Measurements from ENCODE around the gene KLHL29.

Gene KLHL29

DNA sequence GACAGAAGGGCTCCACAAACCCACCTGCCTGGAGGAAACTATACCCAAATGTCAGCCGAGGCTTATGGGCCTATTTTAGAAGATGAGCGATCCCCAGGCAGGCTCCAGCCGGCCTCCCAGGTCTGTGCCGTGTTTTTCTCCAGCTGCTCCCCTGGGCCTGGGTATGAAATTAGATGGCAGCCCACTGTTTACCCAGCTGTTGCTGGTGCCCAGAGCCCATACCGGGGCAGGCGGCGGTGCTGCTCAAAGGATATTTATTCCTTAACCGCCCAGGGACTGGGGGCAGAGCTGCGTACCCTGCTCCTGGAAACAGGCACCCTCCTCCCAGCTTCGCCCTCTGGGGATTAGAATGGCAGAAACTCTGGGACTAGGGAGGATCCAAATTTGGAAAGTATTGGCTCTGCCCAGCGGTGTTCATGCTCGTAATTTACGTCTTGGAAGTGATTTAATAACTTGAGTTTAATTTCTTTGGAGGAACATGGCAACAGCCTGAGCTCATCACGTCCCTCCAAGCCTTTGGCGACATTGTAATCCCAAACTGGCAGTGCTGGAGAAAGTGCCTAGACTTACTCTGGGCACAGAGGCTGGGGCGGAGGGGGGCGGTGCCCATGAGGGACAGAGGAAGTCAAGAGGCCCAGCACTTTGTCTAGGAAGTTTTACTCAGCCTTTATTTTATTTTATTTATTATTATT lies 199.2 kb downstream of the KLHL29 start:
- DNase-seq: no peak

DNA sequence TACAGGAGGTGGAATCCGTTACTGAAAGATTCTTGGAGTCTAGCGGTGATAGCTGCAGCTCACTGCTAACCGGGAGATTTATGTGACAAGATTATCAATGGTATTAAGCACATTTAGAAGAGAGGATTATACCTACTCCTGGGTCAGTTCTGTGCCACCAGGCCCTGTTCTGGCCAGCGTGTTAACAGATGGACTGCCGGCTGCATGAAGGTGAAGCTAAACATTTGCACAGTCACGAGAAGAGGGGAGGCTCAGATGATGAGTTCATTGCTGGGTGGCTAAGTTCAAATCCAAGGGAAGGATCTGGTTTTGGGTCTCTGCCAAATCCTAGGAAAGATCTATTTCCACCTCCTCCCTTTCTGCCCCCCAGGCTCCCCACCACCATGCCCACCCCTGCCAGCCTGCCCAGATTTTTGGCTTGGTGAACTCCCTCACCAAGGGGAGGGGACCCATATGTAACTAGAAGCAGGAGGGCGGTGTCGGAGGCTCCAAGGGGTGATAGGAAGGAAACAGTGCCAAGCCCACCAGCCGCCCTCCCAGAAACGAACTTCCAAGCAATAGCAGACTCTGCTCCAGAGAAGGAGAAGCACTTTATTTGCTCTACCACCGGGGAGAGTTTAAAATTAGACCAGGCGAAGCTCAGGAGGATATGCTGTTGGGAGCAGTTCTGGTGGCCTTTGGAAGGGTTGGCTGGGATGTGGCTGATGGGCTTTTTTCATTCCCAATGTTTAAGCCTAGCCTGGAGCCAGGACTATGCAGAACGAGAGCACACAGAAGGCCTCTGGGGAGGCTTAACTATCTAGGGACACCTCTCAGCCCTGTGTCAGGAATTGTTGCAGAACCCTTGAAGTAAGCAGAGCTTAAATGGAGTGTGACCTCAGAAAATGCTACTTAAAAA lies 200.5 kb downstream of the KLHL29 start:
- no peak for DNase-seq

DNA sequence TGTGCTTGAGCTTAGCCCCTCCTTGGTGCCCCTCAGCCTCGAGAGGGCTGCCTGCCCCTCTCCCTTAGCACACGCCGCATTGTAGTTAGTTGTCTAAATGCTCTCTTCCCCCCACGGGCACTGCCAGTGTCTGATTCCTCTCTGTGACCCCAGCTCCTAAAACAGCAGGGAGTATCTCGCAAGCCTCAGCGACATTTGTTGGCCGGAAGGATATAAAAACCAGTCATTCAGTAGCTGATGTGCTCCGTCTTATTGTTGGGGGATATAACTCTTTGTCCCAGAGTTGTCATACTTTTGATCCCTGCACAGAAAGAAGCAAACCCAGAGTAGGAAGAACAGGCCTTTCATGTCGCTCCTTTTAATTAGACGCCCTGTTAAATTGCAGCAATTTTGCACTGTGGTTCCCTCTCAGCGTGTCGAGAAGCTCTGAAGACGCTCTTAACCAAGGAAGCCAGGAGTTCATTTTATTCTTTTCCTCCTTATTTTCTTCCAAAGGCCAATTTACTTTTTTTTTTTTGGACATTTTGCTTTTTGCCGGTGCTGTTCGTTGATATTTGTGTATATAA lies 201.8 kb downstream of the KLHL29 start:
- no peak for DNase-seq

DNA sequence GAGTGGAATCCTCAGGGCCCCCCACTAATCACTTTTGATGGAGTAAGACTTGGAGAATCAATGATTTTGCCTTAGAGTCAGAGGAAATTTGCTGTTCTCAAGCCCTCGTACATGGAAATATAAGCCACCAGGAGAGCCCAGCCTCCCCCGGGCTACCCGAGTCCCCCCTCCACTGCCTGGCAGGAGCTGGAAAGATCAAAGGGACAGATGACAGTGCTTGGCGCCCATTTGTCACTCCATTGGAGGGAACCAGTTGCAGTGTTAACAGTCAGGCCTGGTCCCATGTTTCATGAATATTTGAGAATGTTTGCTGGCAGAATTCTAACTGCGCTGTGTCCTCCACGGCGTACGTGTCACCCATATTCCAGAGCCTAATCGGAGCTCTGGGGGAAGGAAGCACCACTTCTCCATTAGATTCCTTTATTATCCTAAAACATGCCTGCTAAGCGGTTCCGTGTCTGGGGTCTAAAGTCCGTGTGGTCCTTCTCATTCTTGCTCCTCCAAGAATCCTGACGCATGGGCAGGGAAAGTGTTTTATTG lies 202.4 kb downstream of the KLHL29 start:
- no peak for DNase-seq

DNA sequence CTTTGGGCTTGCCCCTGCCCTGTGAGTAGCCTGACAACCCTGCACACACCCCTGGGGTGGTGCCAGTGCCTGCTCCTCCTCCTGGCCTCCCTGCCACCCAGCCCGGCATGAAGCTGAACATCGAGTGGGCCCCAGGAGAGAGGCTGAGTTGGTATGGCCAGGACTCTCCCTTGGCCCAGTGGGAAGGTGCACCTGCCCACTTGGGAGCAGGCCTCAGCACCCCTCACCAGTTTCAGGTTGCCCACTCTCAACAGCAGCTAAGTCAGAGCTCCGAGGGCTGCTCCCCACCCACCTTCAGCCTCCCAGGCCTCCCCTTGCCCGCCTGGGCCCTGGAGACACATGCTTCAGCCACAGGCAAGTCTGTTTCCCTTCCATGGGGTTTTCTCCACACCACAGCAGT lies 203.1 kb downstream of the KLHL29 start:
- DNase-seq: no peak

DNA sequence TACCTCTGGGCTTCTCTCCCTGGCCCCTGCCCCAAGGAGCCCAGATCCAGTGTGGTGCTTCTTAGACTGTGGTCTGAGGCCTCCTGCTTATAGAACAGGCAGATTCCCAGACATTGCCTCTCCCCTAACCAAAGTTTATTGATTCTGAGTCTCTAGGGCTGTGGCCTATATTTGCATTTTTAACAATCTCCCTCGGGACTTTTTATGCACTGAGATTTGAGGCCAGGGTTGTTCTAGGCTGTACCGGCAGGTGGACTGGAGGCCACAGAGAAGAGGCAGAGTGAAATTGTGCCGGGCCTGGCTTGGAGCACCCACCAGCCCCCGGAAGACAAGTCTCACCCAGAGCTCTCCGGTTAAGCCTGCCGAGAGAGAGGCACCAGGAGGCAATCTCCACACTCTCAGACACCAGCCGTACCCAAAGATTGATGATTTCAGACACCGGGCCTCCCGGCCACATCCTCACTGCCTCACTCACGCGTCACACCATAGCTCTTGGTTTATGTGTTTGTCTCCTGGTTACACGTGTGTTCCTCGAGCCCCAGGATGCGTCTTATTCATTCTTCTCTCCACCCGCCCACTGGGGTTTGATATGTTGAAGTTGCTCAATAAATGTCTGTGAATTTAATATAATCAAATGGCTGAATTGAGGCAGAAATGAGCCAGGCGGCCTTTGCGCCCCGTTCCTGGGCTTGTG lies 203.7 kb downstream of the KLHL29 start:
- DNase-seq: no peak

DNA sequence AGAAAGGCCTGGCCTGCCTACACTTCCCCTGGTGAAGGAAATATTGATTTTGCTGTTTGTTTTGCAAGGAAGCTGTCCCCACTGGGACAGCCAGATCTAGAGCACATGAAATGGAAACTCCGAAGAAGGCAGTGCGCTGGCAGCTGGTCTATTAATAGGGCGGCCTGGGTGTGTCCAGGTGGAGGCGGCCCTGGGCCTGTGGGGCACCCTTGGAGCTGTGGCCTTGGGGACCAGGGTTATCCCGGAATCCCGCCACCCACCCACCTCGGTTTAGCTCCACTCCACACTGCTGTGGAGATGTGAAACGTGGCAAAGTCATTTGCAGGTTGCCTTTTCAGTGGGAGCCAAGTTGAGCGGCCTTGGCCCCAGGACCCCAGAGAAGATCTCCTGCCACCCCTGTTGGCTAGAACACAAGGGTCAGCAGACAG lies 204.3 kb downstream of the KLHL29 start:
- DNase-seq: no peak

DNA sequence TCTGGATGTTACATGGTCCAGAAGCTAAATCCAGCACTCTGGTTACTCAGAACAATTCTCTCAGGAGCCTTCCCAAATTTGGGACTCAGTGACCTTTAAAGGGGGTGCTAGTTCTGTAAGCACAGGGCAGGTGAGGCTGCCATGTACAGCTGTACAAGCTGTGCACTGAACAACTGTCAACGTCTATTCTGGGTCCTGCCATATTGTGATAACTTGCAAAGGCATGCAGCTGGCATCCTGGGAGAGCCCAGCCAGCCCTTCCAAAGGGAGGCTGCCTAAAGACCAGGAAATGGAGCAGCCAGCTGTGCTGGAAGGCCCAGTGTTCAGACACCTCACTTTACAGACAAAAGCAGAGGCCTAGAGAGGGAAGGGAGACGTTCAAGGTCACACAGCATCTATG lies 204.8 kb downstream of the KLHL29 start:
- no peak for DNase-seq

DNA sequence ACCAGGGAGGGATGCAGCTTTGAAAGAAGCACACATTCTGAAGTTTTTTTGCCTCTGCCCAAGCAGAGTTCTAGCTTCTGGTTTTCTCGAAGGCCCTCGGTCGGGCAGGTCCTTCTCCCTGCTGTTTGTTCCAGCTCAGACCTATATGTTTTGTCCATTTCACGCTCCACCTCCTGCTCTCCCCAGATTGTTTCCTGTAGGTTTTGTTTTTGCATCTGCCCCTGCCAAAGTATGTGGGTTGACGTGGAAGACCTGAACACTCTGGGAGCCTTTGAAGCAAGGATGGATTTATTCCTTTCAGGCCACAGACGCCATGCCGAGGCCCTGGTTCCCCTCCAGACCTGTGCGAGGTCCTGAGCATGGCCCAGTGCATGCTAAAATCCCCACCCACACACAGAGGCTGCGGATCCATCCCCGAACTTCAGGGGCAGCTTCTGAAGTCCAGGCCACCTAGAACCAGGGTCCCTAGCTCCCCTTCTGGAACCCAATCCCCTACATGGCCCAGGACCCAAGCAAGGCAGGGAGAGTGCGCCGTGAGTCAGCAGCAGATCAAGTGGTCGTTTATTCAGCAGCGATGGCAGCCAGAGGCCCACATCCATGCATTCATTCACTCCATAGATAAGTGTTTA lies 205.4 kb downstream of the KLHL29 start:
- no peak for DNase-seq

DNA sequence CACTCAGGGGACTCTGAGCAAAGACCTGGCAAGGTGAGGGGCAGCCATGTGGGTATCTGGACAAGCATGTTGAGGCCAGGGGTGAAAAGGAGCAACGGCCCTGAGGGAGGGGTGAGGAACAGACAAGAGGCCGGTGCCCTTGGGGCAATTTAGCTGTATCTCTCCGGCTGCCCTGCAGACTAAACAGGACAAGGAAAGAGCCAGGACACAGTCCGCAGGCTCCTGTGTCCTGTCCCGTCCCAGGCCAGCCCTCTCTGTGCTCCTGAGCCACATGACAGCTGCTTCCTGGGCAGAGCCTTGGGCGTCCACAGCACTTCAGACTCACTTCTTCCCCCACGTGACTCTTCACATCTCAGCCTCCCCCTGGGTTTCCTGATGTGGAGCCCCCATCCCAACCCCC lies 206.1 kb downstream of the KLHL29 start:
- DNase-seq: no peak

DNA sequence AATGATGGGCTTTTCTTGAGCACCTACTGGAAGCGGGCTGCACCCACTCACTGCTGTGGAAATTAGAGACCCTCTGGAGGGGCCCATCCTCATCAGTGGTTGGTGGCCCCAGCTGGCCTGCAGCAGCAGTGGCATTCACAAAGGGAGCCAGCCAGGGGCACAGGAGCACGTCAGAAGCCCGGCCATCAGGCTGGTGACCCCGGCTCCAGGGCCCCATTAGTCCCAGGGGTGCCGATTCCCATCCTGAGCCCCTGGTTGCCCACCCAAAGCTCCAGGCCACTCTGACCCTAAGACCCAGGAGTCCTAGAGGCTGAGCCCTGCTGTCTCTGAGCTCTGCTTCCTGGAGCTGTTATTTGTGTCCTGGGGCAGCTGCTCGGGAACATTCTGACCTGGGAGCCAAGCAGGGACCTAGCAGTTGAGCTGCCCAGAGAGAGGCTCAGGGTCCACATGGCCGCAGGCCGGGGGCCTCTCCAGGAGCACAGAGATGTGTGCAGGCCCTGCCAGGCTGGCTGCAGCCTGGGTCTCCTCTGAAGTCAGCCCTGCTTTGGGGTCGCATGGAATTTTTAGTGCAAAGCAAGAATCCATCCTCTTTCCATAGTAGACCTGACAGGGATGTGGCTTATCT lies 207.2 kb downstream of the KLHL29 start:
- DNase-seq: no peak

DNA sequence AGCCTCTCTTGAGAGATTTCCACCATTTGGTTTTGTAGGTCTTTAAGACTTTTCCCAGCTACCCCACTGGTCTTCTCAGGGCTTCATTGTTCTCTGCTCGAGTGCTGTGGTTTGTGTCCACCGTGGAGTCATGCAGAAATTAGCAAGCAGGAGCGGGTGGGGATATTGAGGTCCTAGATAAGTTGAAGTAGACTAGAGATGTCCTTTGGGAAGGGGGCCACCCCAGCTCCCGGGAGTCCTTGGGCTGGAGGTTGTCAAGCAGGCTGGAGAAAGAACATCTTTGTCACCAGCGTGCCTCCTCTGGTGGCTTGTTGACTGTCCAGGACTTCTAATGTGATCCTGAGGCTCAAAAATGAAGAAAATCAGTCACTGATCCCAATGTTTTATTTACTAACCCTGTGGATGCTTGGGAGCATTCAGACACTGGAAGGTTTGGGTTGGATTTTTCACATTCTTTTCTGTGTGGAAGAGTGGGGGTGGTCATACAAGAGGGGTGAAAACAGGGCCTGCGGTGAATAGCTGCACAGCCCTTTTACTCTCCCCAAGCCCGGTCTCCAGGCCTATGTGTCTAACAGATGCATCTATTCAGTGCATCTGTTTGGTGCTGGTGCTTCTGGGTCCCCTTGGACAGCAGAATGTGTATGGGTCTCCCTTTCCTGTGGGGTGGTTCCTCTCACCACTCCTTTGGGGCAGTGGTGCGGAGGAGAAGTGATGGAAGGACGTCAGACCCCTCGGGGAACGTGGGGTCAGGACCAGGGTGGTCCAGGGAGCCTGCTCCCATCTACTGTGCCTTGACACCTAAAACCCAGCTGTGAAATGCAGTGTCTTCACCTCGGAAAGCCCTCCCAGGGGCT lies 208.1 kb downstream of the KLHL29 start:
- DNase-seq: no peak

DNA sequence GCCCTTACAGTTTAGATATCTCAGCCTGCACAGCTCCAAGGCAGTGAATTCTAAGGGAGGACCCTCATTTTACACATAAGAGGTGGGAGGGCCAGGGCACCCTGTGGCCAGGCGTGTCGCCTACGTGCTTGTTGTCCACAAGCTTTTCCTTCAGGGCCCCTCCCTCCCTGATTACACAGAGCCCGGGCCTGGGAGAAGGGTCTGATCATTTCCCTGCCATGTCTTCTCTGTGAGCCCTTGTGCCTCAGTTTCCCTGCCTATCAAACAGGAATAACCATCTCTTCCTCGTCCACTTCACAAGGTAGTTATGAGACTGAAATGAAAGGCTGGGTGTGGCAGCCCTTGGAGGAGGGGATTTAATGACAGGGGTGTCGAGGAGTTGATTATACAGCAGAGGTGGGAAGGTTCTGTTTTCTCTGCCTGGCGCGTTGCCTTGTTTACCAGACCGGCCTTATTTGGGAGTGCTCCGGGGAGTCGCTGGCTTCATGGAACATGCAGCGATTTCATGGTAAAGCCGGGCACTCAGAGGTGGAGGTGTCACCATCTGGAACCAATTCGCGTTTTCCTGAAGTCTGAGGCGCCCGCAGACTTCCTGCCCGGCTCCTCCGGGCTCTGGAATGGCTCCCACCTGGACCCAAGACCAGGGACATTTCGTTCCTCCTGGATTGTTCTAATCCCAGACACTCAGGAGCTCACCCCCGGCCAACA lies 208.9 kb downstream of the KLHL29 start:
- no peak for DNase-seq

DNA sequence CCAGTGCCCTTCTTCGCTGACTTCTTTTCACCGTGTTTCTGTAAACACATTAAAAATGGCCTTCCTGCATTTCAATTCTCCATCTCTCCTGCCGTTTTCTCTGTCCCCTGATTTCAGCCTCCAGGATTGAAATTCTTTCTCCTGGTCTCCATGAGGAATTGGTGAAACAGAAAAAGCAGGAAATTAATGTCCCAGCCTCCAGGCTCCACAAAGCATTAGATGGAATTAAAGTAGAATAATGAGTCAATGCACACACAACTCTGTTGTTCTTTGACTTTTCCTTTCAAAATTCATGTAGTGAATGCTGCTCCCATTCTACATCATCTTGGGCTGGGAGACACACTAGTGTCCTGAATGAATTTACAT lies 209.5 kb downstream of the KLHL29 start:
- no peak for DNase-seq

DNA sequence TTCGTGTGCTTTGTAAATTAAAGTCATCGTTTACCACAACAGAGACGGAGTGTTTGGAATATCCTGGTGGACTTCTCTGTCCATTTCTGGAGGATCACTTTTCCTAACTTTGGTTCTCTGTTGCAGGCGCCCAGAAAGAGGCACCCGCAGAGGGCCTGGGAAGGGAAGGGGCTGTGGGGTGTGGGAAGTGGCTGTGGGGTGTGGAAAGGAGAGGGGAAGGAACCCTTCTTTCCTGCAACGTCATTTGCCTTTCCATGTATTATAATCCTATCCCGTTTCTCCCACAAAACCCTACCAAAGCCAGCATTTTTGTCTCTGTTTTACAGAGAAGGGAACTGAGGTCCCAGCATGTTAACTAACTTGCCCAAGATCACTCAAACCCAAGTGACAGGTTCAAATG lies 210.0 kb downstream of the KLHL29 start:
- DNase-seq: no peak

DNA sequence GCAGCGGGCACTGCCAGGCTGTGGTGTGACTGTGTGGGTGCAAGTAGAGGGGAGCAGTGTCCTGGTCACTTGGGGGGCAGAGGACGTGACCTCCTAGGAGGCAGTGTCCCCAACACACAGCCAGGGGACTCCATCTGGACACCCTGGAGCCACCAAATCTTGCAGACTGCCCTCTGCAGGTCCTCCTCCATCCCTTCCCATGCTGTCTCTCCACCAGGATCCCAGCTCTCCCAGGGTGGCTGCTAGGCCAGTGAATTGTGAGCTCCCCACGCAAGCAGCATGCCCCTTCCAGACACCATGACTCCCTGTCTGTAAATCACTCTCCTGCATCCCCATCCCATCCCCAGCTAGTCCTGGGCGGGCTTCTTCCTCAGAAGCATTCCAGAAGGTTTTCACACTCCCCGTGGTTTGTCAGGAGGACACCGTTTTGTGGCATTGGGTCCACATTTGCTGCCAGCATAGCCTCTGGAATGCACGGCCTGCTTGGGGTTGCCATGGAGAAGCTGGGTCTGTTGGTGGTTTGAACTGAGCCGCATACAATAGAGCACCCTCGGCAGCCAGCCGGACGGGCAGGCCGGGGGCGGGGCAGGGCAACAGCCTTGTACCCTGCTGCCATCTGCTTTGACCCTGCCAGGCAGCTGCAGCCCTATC lies 210.7 kb downstream of the KLHL29 start:
- no peak for DNase-seq

DNA sequence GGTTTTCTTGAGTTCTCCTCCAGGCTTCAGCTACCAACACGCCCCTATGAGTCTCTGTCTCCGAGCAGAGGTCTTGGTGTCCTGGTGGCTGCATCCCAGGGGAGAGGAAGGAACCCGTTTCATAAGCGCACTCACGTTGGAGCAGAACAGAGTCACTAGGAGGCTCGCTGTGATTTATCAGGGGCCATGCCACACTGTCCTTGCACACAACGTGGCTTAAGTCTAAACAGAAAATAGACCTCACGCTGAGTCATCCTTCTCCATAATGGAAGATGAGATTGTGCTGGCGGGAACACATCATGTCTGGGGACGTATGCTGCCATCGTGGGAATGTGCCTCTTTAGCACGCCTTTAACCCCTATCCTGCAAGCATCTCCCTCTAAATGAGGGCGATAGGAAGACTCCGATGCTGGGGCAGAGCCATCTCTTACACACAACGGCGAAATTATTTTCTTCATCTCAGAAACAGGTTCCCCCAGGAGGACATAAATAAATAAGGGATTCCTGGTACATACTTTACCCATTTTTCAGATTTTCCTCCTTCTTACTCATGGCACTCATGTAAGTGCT lies 211.4 kb downstream of the KLHL29 start:
- DNase-seq: no peak

DNA sequence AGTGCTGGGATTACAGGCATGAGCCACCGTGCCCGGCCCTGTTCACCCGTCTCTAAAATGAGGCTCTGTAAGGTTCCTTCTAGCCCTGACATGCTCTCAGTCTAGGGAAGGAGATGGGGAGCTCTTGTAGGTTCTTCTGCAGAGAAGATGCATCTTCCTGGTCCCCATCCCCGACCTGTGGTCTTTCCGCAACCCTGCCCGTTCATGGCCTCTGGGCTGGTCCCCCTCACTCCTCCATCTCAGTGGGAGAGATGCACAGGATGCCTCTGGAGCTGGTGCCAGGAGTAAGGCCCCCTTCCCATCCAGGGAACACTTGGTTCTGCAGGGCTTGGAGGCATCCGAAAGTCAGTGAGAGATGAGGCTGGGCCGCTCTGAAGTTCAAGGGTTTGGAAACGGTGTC lies 212.7 kb downstream of the KLHL29 start:
- no peak for DNase-seq

DNA sequence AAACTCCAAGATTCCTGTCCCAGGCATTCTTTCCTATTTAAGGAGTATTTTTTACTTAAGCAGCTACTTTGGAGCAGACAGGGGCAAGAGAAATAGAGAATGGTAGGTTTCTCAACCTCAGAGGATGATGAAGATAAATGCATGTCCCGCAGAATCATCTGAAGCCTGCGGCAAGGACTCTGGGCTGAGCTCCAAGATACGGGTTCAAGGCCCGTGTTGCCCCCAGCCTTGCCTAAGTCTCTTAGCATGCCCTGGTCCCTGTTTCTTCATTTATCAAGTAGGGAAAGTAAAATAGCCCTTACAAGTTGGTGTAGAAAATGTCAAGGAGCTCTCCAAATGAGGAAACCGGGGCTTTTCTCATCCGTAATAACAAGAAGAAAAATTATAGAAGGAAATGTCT lies 214.0 kb downstream of the KLHL29 start:
- no peak for DNase-seq

DNA sequence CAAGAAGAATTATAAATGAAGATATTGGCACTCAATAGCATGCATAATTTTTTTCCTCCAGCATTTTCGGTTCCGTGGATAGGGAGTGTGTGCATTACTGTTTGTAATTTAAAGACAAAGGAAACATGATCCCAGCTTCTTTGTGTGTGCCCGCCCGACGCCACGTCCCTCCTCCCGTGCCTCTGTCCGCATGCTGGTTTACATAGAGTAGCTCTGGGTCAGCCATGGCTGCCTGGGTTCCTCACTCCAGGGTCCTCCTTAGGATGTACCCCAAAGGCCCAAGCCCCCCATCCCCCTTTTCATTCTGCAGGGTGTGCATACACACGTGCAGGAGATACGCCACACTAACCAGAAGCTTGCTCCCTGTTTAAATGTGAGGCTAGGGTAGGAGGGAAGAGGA lies 214.7 kb downstream of the KLHL29 start:
- no peak for DNase-seq

Measured in HCEC 1CT (cell line).